GM18526 (cell line): Measurements from ENCODE around the gene PAWR.

Source experiments
- POLR2A ChIP-seq: IDR thresholded peaks from 3 replicates; pipeline ENCODE4 v1.6.1; 2011; ENCODE audit not compliant: insufficient read length; ENCODE audit errors: extremely low read depth

Gene PAWR

DNA sequence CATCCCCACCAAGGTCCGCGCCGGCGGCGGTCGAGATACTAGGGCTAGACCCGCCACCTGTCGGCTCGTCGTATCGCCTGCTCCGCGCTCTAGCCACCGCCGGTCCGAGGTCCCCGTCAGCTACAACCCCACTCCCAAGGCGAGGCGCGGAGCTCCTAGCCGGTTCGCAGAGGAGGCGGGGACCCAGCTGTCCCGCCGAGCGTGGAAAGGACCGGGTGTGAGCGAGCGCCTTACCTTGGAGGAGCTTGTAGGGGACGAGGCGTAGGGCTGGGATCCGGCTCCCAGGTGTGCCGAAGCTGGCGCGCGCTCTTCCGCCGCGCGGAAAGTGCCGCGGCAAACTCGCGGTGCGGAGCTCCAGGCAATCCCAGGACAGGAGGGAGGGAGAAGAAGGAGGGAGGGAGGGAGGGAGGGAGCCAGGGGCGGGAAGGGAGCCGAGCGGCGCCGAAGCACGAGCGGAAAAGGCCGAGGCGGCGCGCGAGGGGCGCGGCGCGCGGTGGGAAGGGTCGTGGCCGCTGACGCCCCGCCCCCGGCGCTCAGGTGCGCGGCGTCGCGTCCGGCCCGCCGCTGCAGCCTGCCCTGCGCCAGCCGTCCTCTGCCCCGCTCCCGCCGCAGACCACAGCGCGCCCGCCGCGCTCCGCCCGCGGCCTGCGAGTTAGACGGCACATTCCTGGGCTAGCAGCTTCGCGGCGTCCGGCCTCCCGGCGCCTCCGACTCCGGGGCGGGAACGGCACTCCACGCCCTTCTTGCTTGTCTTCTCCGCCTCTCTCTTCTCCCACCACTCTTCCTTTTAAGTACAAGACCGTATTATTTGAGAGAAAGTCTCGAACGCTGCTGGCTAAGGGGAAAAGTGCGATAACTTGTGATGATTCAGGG, at the start of gene PAWR:
Gene PAWR (minus strand): TSS at position 327 of the 873 bp plus-strand sequence. CDS start 720 bp downstream, outside the sequence.
- TF ChIP-seq POLR2A, result peak; percentile 10

GRCh38 chr12:79737875-79738718, 47.3 kb upstream of the PAWR start:
- TF ChIP-seq POLR2A, result no peak

GRCh38 chr12:79732638-79733037, 41.9 kb upstream of the PAWR start:
- TF ChIP-seq POLR2A, result no peak

GRCh38 chr12:79725987-79726386, 35.2 kb upstream of the PAWR start:
- TF ChIP-seq POLR2A, result no peak

- no peak for TF ChIP-seq POLR2A
These were observed 26.2 kb upstream of the PAWR start for GRCh38 chr12:79717006-79717405.

GRCh38 chr12:79715308-79715707, 24.5 kb upstream of the PAWR start:
- TF ChIP-seq POLR2A, result no peak

- TF ChIP-seq POLR2A, result no peak
These were observed 20.1 kb upstream of the PAWR start for GRCh38 chr12:79710707-79711483.

GRCh38 chr12:79707830-79708229, 17.1 kb upstream of the PAWR start:
- TF ChIP-seq POLR2A, result no peak

- no peak for TF ChIP-seq POLR2A
These were observed 15.9 kb upstream of the PAWR start for GRCh38 chr12:79706676-79707075.

GRCh38 chr12:79706156-79706555, 15.4 kb upstream of the PAWR start:
- no peak for TF ChIP-seq POLR2A

- no peak for TF ChIP-seq POLR2A
These were observed 8.2 kb upstream of the PAWR start for GRCh38 chr12:79698966-79699365.

GRCh38 chr12:79696416-79696815, 5.7 kb upstream of the PAWR start:
- TF ChIP-seq POLR2A, result no peak

- TF ChIP-seq POLR2A, result no peak
These were observed 2.3 kb upstream of the PAWR start for GRCh38 chr12:79692860-79693577.

GRCh38 chr12:79691511-79692248, 916 bp upstream of the PAWR start:
- no peak for TF ChIP-seq POLR2A

DNA sequence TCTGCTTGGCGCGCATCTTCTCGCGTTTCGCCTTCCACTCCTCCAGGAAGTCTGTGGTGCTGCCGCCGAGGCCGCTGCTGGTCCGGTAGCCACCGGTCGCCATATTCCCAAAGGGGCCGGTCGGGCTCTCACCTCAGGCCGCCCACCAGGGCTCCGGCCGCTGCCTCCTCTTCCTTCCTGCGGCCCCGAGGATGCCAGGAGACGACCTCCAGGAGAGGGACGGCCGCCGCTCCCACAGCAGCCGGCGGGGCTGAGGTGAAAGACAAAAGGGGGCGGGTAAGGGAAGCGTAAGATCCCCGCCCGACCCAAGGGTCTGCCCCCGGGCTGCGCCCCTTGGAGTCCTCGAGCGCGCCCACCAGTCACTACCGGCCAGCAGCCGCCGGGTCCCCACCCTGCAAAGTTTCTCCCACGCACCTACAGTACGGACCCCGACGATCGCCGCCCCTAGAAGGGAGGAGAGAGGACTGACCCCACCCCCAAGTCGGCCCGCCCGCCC, 574 bp downstream of the PAWR start:
- peak; percentile 37 for TF ChIP-seq POLR2A
